Pericardium fibroblast (primary cell): ENCODE measurements around the gene N4BP2L2. TPM values are rescaled to one million over a fixed set of nuclear protein-coding genes. Genes with fewer than 3 reads are reported as not detected.

Source experiments
- total RNA-seq: library from RNA; depleted of rRNA; stranded (reverse); fragments of >200 nt; gene quantifications from 2 replicates; pipeline ENCODE4 v1.2.3, GENCODE V29; 2015

Gene N4BP2L2
- total RNA-seq, result 30.4 and 43.5 TPM in 2 replicates

GRCh38 chr13:32538621-32539246, at the start of gene N4BP2L2:
Gene N4BP2L2, minus strand, starts transcription at chr13:32538795. Its CDS starts 1,768 bp downstream, at chr13:32537027.

GRCh38 chr13:32586080-32586900, 47.7 kb upstream of the N4BP2L2 start, which contains the start of gene PDS5B:
Gene PDS5B, plus strand, starts transcription at chr13:32586452. Its CDS starts 62,321 bp downstream, at chr13:32648773.

GRCh38 chr13:32427852-32428580, 110.6 kb downstream of the N4BP2L2 start, which contains the start of gene N4BP2L1:
Gene N4BP2L1, minus strand, starts transcription at chr13:32428130. Its CDS starts 48 bp downstream, at chr13:32428082.

Other genes starting within 250 kb of the N4BP2L2 start
- gene ZAR1L, start 223.4 kb downstream of the N4BP2L2 start, total RNA-seq, result not detected in 2 replicates
- gene BRCA2, start 223.3 kb downstream of the N4BP2L2 start, total RNA-seq, result 0.47 and 7.2 TPM in 2 replicates
- gene N4BP2L1, start 110.7 kb downstream of the N4BP2L2 start, total RNA-seq, result 0.93 and 2.4 TPM in 2 replicates
- 15.1 and 17.5 TPM in 2 replicates for gene PDS5B, start 47.7 kb upstream of the N4BP2L2 start, total RNA-seq